Natural killer cell (primary cell): Measurements from ENCODE around the gene SNRPA. TPM values are rescaled to one million over a fixed set of nuclear protein-coding genes. Genes with fewer than 3 reads are reported as not detected.

Source experiments
- ATAC-seq, 3 donors: fragments of 150-1000 bp in 2 of 3; fragments of 200-7000 bp in 1 of 3; cut with Tn5 transposase; 1 replicate in 1 of 3; 2 replicates in 2 of 3; pipeline ENCODE4 v1.10.0; 2021; ENCODE audit warnings: mild to moderate bottlenecking in 2 of 3, moderate library complexity in 2 of 3
- DNase-seq, 2 donors: peaks; one replicate each; pipeline versions ENCODE4 v3.0.0 to v3.0.0-alpha.2; 2013 to 2021; ENCODE audit warnings: mixed read lengths in 1 of 2
- H3K27ac ChIP-seq: one replicate; pipeline ENCODE4 v1.5.1; 2013; ENCODE audit warnings: mild to moderate bottlenecking, low read length
- H3K27me3 ChIP-seq: one replicate; pipeline ENCODE4 v1.6.1; 2013; ENCODE audit warnings: low read length; ENCODE audit not compliant: control insufficient read depth, insufficient read depth
- H3K36me3 ChIP-seq: one replicate; pipeline ENCODE4 v1.6.1; 2013; ENCODE audit warnings: low read length; ENCODE audit not compliant: control insufficient read depth, insufficient read depth
- H3K4me1 ChIP-seq: one replicate; pipeline ENCODE4 v1.6.1; 2013; ENCODE audit warnings: low read length; ENCODE audit not compliant: control insufficient read depth, insufficient read depth
- H3K4me3 ChIP-seq: one replicate; pipeline ENCODE4 v1.5.1; 2013; ENCODE audit warnings: low read length
- H3K9me3 ChIP-seq: one replicate; pipeline ENCODE4 v1.6.1; 2013; ENCODE audit warnings: low read length; ENCODE audit not compliant: control insufficient read depth, insufficient read depth
- H3K27ac Mint-ChIP-seq, 2 donors: one replicate each; pipeline ENCODE4 v1.8.0; 2022; ENCODE audit warnings: mild to moderate bottlenecking in 2 of 2, mixed read lengths in 2 of 2, moderate library complexity in 1 of 2
- H3K27me3 Mint-ChIP-seq, 2 donors: one replicate each; pipeline ENCODE4 v1.8.0; 2022; ENCODE audit warnings: low read depth in 2 of 2, mixed read lengths in 2 of 2
- H3K36me3 Mint-ChIP-seq: one replicate; pipeline ENCODE4 v1.8.0; 2022; ENCODE audit warnings: mixed read lengths
- H3K4me1 Mint-ChIP-seq, 2 donors: one replicate each; pipeline ENCODE4 v1.8.0; 2022; ENCODE audit warnings: mixed read lengths in 2 of 2
- H3K4me3 Mint-ChIP-seq: one replicate; pipeline ENCODE4 v1.8.0; 2022; ENCODE audit warnings: mild to moderate bottlenecking, moderate library complexity, mixed read lengths
- H3K9me3 Mint-ChIP-seq, 2 donors: one replicate each; pipeline ENCODE4 v1.8.0; 2022; ENCODE audit warnings: mixed read lengths in 2 of 2
- WGBS: methylation state at CpG from one replicate; pipeline ENCODE4 v1.1.7; 2013; ENCODE audit warnings: missing lambda C conversion rate; ENCODE audit not compliant: insufficient coverage; 5-methylcytosine and 5-hydroxymethylcytosine counted together
- intact Hi-C: fragments of 100-400 bp; cut with micrococcal nuclease; formaldehyde crosslinking; loops from one replicate; pipeline ENCODE4 v1.14.2; 2022
- total RNA-seq, 4 donors: library from RNA; stranded (reverse); fragments of 120-200 nt in 1 of 4; gene quantifications; one replicate each; pipeline versions ENCODE4 v1.2.3 to v1.2.4, GENCODE V29; 2013 to 2022
- TF ChIP-seq, protein P1 (sequence below): fragments of 200-600 bp; IDR thresholded peaks from one replicate; pipeline ENCODE4 v1.8.0; 2022; ENCODE audit warnings: antibody characterized with exemption

SNRPA gene
- total RNA-seq = 10 to 100 TPM; 56.2 to 65.9 (median 60.9) TPM
- 41.7 TPM for total RNA-seq (2013)

DNA sequence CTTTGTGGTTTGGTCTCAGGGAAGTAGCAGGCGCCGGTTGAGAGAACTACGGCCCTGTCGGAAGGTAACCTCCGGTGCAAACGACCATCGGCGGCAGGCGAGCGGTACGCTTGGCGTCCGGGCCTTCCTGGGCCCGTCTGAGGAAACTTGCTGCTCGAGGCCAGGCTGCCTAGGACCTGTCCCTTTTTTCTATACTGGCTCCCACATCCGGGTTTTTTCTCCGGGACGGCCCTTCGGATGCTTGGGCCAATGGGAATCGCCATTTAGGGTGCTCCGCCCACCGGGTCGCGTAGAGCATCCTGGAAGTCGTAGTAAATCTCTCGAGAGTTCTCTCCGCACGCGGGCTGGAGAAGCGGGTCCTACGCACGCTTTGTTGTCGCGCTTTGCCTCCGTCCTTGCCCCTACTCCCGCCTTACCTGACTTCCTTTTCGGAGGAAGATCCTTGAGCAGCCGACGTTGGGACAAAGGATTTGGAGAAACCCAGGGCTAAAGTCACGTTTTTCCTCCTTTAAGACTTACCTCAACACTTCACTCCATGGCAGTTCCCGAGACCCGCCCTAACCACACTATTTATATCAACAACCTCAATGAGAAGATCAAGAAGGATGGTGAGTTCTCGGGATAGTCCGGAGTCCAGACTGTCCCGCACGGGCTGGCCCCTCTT lies at the start of gene SNRPA:
TSS of gene SNRPA (plus strand) at position 330 of the 664 bp plus-strand sequence. CDS start at position 536, 206 bp downstream.
- TF ChIP-seq, protein P1, sequence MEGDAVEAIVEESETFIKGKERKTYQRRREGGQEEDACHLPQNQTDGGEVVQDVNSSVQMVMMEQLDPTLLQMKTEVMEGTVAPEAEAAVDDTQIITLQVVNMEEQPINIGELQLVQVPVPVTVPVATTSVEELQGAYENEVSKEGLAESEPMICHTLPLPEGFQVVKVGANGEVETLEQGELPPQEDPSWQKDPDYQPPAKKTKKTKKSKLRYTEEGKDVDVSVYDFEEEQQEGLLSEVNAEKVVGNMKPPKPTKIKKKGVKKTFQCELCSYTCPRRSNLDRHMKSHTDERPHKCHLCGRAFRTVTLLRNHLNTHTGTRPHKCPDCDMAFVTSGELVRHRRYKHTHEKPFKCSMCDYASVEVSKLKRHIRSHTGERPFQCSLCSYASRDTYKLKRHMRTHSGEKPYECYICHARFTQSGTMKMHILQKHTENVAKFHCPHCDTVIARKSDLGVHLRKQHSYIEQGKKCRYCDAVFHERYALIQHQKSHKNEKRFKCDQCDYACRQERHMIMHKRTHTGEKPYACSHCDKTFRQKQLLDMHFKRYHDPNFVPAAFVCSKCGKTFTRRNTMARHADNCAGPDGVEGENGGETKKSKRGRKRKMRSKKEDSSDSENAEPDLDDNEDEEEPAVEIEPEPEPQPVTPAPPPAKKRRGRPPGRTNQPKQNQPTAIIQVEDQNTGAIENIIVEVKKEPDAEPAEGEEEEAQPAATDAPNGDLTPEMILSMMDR = no peak
- WGBS = 0% methylated on average over 46 of the region's 46 CpGs
- H3K4me1 Mint-ChIP-seq = peaks cover 49 to 60% of the 10 kb centered on the region in 2 donors

DNA sequence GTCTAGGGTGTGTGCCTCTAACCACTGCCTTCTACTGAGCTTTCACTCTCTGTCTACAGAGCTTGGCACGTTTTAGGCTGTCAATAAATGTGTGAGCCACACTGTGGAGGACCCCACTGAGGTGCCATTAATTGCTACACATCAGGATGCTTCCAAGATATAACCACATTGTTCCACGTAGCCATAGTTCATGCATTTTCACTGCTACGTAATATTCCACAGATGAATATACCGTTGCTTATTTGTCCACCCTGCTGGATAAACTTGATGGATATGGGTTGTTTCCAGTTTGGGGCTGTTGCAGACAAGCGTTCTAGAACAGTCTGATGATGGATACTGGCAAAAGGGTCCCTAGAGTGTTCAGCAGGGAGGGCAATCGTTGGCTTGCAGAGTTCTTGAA lies 49.2 kb upstream of the SNRPA start:
- no peak overlapping the region for H3K27ac Mint-ChIP-seq
- Histone ChIP-seq H3K9me3 (no peaks in the 10 kb centered on the region), H3K36me3 (peaks cover 48% of the 10 kb centered on the region), H3K4me1 (no peaks in the 10 kb centered on the region), H3K27me3 (no peaks in the 10 kb centered on the region), H3K27ac (no peak overlapping the region), H3K4me3 (no peak overlapping the region)
- intact Hi-C loops = no loop called here
- 96% methylated on average over 5 of the region's 6 CpGs for WGBS
- H3K4me1 Mint-ChIP-seq = peaks cover 0 to 6% of the 10 kb centered on the region in 2 donors
- TF ChIP-seq, protein P1 = no peak
- no peaks in the 10 kb centered on the region for H3K9me3 Mint-ChIP-seq
- no peak for DNase-seq
- H3K27me3 Mint-ChIP-seq = no peaks in the 10 kb centered on the region
- no peak for ATAC-seq
- no peak overlapping the region for H3K4me3 Mint-ChIP-seq
- peaks cover 7% of the 10 kb centered on the region for H3K36me3 Mint-ChIP-seq

More for the DNA sequence above, at the start of gene SNRPA:
- H3K9me3 Mint-ChIP-seq = no peaks in the 10 kb centered on the region
- H3K4me1 ChIP-seq = peaks cover 59% of the 10 kb centered on the region
- peak; percentile 97 to 98 for DNase-seq
- no peaks in the 10 kb centered on the region for H3K27me3 Mint-ChIP-seq
- no peaks in the 10 kb centered on the region for H3K36me3 Mint-ChIP-seq
- peak within 1 kb of the TSS; percentile 99 for H3K4me3 Mint-ChIP-seq
- no peaks in the 10 kb centered on the region for H3K9me3 ChIP-seq
- H3K36me3 ChIP-seq = peaks cover 2% of the 10 kb centered on the region
- intact Hi-C loops = loop anchor here (1.0 to 2.0 kb wide), 5 partner anchors 27 to 88 kb away; partner anchors contain the start of genes NUMBL and RAB4B
- peak within 1 kb of the TSS; percentile 92 for H3K27ac ChIP-seq
- no peaks in the 10 kb centered on the region for H3K27me3 ChIP-seq
- ATAC-seq = peak; percentile 66 to 84 (median 70)
- peak within 1 kb of the TSS; percentile 92 to 95 for H3K27ac Mint-ChIP-seq
- H3K4me3 ChIP-seq = peak within 1 kb of the TSS; percentile 73

DNA sequence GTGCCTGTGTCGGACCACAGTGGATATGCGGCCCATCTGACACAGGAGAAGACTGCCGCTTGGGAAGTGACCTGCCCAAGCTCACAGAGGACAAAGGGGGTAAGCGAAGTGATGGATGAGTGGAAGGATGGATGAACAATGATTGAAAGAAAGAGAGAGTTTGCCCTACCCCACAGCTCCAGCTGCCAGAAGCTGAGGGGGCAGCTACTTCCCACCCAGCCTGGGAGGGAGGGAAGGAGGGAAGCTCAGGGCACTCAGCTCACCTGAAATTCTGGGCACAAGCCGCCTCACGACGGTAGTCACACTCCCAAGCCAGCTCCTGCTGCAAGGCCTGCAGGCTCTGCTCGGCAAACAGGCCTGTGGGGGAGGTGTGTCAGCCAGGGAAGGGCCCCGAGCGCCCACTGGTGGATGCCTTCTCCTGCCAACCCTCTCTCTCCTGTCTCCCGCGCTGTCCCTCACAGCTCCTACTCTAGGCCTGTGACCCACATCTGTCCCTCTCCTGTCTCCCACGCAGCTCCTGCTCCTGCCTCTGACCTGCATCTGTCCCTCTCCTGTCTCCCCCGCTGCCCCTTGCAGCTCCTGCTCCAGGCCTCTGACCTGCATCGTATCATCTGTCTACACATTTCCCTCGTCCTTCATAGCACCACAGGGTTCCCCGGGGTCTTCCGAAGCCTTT lies 48.5 kb upstream of the SNRPA start:
- Histone ChIP-seq H3K4me3 (no peak overlapping the region), H3K9me3 (no peaks in the 10 kb centered on the region), H3K27me3 (no peaks in the 10 kb centered on the region), H3K4me1 (no peaks in the 10 kb centered on the region), H3K27ac (no peak overlapping the region), H3K36me3 (peaks cover 51% of the 10 kb centered on the region)
- TF ChIP-seq, protein P1 = no peak
- H3K4me1 Mint-ChIP-seq = peaks cover 0 to 9% of the 10 kb centered on the region in 2 donors
- intact Hi-C loops = no loop called here
- DNase-seq (no peak), ATAC-seq (no peak)
- no peaks in the 10 kb centered on the region for H3K9me3 Mint-ChIP-seq
- no peaks in the 10 kb centered on the region for H3K27me3 Mint-ChIP-seq
- H3K27ac Mint-ChIP-seq = peak overlapping the region in 1 of 2 donors; percentile 48
- H3K36me3 Mint-ChIP-seq = peaks cover 7% of the 10 kb centered on the region
- WGBS = 91% methylated on average over 18 of the region's 18 CpGs
- no peak overlapping the region for H3K4me3 Mint-ChIP-seq
